ENCODE data around the gene LIFR.

LIFR gene

DNA sequence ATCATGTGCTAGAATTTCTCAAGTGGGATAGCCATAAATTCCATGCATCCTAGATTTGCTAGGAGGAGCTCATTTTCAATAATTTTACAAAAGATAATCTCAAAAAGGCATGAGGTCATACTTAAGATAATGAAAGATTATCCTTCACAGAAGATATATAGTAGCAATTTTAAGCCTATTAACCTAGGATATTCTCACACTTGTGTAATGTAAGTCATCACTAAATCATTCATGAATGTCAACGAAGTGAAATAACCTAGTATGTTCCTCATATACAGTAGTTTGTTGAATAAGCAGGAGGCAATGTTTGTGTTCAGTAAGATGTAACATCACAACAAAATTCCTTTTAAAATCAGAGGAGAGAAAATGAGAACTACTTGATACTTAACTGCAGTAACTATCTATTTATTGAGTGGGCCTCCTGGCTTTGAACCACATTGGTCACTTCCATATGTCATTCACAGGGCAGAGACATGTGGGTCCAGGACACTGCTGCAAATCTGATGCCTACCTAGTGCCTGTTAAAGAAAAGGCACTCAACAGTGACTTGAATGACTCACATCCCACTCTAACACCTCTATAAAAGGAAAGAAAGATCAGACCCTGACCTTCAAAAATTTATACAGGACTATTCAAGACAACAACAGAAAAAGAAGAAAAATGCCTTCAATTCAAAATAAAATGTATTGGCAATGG, 8.2 kb downstream of the LIFR start:
- H3K9ac ChIP-seq (ENCODE audit: low read depth, low read length, poor library complexity, severe bottlenecking): no peak overlapping the region
- H4K20me1 ChIP-seq (ENCODE audit: insufficient read depth, low read length, poor library complexity, severe bottlenecking): no peaks in the 10 kb centered on the region
- no peaks in the 10 kb centered on the region for H3K79me2 ChIP-seq (ENCODE audit: insufficient read depth, low read length)
- no peaks in the 10 kb centered on the region for H3K9me2 ChIP-seq (replicated peaks; ENCODE audit: low read depth, low read length)
- H3F3A ChIP-seq (ENCODE audit: low read depth): no peaks in the 10 kb centered on the region
- no peak overlapping the region for H3K4me3 ChIP-seq (ENCODE audit: low read length, poor library complexity, severe bottlenecking)
- no peaks in the 10 kb centered on the region for H3K36me3 ChIP-seq (ENCODE audit: insufficient read depth, low read length)
- no peak overlapping the region for H2AFZ ChIP-seq (ENCODE audit: low read length)
- no peaks in the 10 kb centered on the region for H3K9me3 ChIP-seq (ENCODE audit: insufficient read depth, low read depth, low read length)
- no peaks in the 10 kb centered on the region for H3K4me1 ChIP-seq (ENCODE audit: insufficient read depth, low read length, poor library complexity, severe bottlenecking)
- no peaks in the 10 kb centered on the region for H3K27me3 ChIP-seq (ENCODE audit: insufficient read depth, low read length, poor library complexity, severe bottlenecking)
- no peak overlapping the region for H3K4me2 ChIP-seq (ENCODE audit: low read depth, low read length, poor library complexity, severe bottlenecking)
- TF ChIP-seq, protein P1, sequence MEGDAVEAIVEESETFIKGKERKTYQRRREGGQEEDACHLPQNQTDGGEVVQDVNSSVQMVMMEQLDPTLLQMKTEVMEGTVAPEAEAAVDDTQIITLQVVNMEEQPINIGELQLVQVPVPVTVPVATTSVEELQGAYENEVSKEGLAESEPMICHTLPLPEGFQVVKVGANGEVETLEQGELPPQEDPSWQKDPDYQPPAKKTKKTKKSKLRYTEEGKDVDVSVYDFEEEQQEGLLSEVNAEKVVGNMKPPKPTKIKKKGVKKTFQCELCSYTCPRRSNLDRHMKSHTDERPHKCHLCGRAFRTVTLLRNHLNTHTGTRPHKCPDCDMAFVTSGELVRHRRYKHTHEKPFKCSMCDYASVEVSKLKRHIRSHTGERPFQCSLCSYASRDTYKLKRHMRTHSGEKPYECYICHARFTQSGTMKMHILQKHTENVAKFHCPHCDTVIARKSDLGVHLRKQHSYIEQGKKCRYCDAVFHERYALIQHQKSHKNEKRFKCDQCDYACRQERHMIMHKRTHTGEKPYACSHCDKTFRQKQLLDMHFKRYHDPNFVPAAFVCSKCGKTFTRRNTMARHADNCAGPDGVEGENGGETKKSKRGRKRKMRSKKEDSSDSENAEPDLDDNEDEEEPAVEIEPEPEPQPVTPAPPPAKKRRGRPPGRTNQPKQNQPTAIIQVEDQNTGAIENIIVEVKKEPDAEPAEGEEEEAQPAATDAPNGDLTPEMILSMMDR (conservative IDR thresholded peaks at IDR 0.05; ENCODE audit: low read length): no peak
- TF ChIP-seq EZH2phosphoT487 (IDR thresholded peaks at IDR 0.05; ENCODE audit: borderline replicate concordance): no peak

DNA sequence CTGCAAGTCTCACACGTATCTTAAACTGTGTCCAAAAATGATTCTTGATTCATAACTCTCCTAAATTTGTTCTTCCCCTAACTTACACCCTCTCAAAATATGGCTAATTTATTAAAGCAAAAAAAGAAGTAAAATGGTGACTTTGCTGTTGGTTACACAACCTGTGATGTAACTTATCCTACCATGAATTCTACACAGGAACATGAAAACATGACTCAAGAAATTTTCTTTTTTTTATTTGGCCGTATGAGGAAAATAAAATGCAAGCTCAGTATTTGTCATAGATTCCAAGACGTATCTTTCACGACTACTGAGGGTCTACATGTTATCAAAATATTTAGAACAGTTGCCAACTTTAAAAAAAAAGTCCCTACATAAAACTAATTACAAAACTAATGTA, 9.2 kb downstream of the LIFR start:
- Histone ChIP-seq H3F3A (ENCODE audit: low read depth) (no peaks in the 10 kb centered on the region), H4K20me1 (ENCODE audit: insufficient read depth, low read length, poor library complexity, severe bottlenecking) (no peaks in the 10 kb centered on the region), H3K9me3 (ENCODE audit: insufficient read depth, low read depth, low read length) (no peaks in the 10 kb centered on the region), H3K27me3 (ENCODE audit: insufficient read depth, low read length, poor library complexity, severe bottlenecking) (no peaks in the 10 kb centered on the region), H2AFZ (ENCODE audit: low read length) (no peak overlapping the region), H3K79me2 (ENCODE audit: insufficient read depth, low read length) (no peaks in the 10 kb centered on the region), H3K9ac (ENCODE audit: low read depth, low read length, poor library complexity, severe bottlenecking) (no peak overlapping the region), H3K36me3 (ENCODE audit: insufficient read depth, low read length) (no peaks in the 10 kb centered on the region), H3K4me2 (ENCODE audit: low read depth, low read length, poor library complexity, severe bottlenecking) (no peak overlapping the region), H3K4me1 (ENCODE audit: insufficient read depth, low read length, poor library complexity, severe bottlenecking) (no peaks in the 10 kb centered on the region), H3K9me2 (replicated peaks; ENCODE audit: low read depth, low read length) (no peaks in the 10 kb centered on the region), H3K4me3 (ENCODE audit: low read length, poor library complexity, severe bottlenecking) (no peak overlapping the region)
- TF ChIP-seq, protein P1 (conservative IDR thresholded peaks at IDR 0.05; ENCODE audit: low read length): no peak
- no peak for TF ChIP-seq EZH2phosphoT487 (IDR thresholded peaks at IDR 0.05; ENCODE audit: borderline replicate concordance)

DNA sequence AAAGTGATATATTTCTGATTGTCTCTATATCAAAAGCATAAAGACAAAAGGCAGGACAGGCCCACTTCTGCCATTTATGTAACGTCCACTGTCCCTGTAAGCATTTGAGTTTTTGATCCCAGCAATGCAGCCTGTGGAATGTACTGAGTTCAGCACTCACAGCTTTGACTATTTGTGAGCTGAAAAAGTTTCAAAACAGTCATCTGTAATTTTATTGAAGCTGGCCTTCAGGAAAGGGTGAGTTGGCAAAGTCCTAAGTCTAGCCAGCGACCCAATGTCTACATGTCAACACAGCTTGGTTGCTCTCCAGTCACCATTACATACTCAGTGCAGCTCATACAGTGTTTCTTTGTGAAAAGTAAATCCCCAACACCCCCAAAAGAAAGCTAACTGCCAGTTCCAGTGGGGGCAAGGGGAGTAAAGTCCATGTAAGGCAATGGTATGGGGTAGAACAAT, 9.7 kb downstream of the LIFR start:
- Histone ChIP-seq H3K79me2 (ENCODE audit: insufficient read depth, low read length) (no peaks in the 10 kb centered on the region), H3K4me3 (ENCODE audit: low read length, poor library complexity, severe bottlenecking) (no peak overlapping the region), H2AFZ (ENCODE audit: low read length) (no peak overlapping the region), H3K27me3 (ENCODE audit: insufficient read depth, low read length, poor library complexity, severe bottlenecking) (no peaks in the 10 kb centered on the region), H3K4me2 (ENCODE audit: low read depth, low read length, poor library complexity, severe bottlenecking) (no peak overlapping the region), H3K9me3 (ENCODE audit: insufficient read depth, low read depth, low read length) (no peaks in the 10 kb centered on the region), H3K9ac (ENCODE audit: low read depth, low read length, poor library complexity, severe bottlenecking) (no peak overlapping the region), H3K4me1 (ENCODE audit: insufficient read depth, low read length, poor library complexity, severe bottlenecking) (no peaks in the 10 kb centered on the region), H3F3A (ENCODE audit: low read depth) (no peaks in the 10 kb centered on the region), H4K20me1 (ENCODE audit: insufficient read depth, low read length, poor library complexity, severe bottlenecking) (no peaks in the 10 kb centered on the region), H3K36me3 (ENCODE audit: insufficient read depth, low read length) (no peaks in the 10 kb centered on the region), H3K9me2 (replicated peaks; ENCODE audit: low read depth, low read length) (no peaks in the 10 kb centered on the region)
- TF ChIP-seq, protein P1 (conservative IDR thresholded peaks at IDR 0.05; ENCODE audit: low read length): no peak
- no peak for TF ChIP-seq EZH2phosphoT487 (IDR thresholded peaks at IDR 0.05; ENCODE audit: borderline replicate concordance)

All from Loucy (cell line).